ENCODE data around the gene HYDIN.

Gene HYDIN

GRCh38 chr16:71226229-71227141, 4.0 kb downstream of the HYDIN start:
- no peak overlapping the region for H3K4me3 ChIP-seq (ENCODE audit: low read length)
- no peak overlapping the region for H3K27ac ChIP-seq (ENCODE audit: low read length)
- no peaks in the 10 kb centered on the region for H3K79me2 ChIP-seq (ENCODE audit: low read length)
- H3K9ac ChIP-seq (ENCODE audit: low read length): no peak overlapping the region
- H4K20me1 ChIP-seq (ENCODE audit: insufficient read depth, low read length): no peaks in the 10 kb centered on the region
- H3K36me3 ChIP-seq (replicated peaks; ENCODE audit: low read depth, low read length): no peaks in the 10 kb centered on the region
- peaks cover 16% of the 10 kb centered on the region; the same call in 1 of the 2 replicates for H3K9me3 ChIP-seq (ENCODE audit: insufficient read depth, low read length)
- H3K4me2 ChIP-seq (ENCODE audit: low read length): no peak overlapping the region
- H3K27me3 ChIP-seq (ENCODE audit: low read depth, low read length): no peaks in the 10 kb centered on the region
- no peaks in the 10 kb centered on the region for H3K4me1 ChIP-seq (ENCODE audit: low read length)
- TF ChIP-seq CTCF (IDR thresholded peaks at IDR 0.05; ENCODE audit: low read depth, low read length) (no peak), EZH2phosphoT487 (IDR thresholded peaks at IDR 0.05; ENCODE audit: low read depth) (no peak)
- H2AFZ ChIP-seq (ENCODE audit: low read depth, low read length): no peak overlapping the region

- TF ChIP-seq CTCF (IDR thresholded peaks at IDR 0.05; ENCODE audit: low read depth, low read length) (no peak), EZH2phosphoT487 (IDR thresholded peaks at IDR 0.05; ENCODE audit: low read depth) (no peak)
- peaks cover 16% of the 10 kb centered on the region; the same call in 1 of the 2 replicates for H3K9me3 ChIP-seq (ENCODE audit: insufficient read depth, low read length)
- no peak overlapping the region for H3K4me3 ChIP-seq (ENCODE audit: low read length)
- no peak overlapping the region for H2AFZ ChIP-seq (ENCODE audit: low read depth, low read length)
- no peak overlapping the region for H3K4me2 ChIP-seq (ENCODE audit: low read length)
- H3K27me3 ChIP-seq (ENCODE audit: low read depth, low read length): 0 out of 2 replicates have a peak, but pooled peaks cover under 1% of the 10 kb centered on the region
- no peaks in the 10 kb centered on the region for H3K4me1 ChIP-seq (ENCODE audit: low read length)
- no peaks in the 10 kb centered on the region for H4K20me1 ChIP-seq (ENCODE audit: insufficient read depth, low read length)
- H3K27ac ChIP-seq (ENCODE audit: low read length): no peak overlapping the region
- no peaks in the 10 kb centered on the region for H3K79me2 ChIP-seq (ENCODE audit: low read length)
- no peak overlapping the region for H3K9ac ChIP-seq (ENCODE audit: low read length)
- no peaks in the 10 kb centered on the region for H3K36me3 ChIP-seq (replicated peaks; ENCODE audit: low read depth, low read length)
Measured at GRCh38 chr16:71225145-71225544, 5.4 kb downstream of the HYDIN start.

GRCh38 chr16:71218306-71218963, 12.1 kb downstream of the HYDIN start:
- Histone ChIP-seq H3K9me3 (ENCODE audit: insufficient read depth, low read length) (no peaks in the 10 kb centered on the region), H3K79me2 (ENCODE audit: low read length) (no peaks in the 10 kb centered on the region), H3K36me3 (replicated peaks; ENCODE audit: low read depth, low read length) (no peaks in the 10 kb centered on the region), H3K4me3 (ENCODE audit: low read length) (no peak overlapping the region), H3K4me2 (ENCODE audit: low read length) (no peak overlapping the region), H4K20me1 (ENCODE audit: insufficient read depth, low read length) (no peaks in the 10 kb centered on the region), H3K27me3 (ENCODE audit: low read depth, low read length) (peaks cover 16% of the 10 kb centered on the region; the same call in 1 of the 2 replicates), H3K9ac (ENCODE audit: low read length) (no peak overlapping the region), H3K4me1 (ENCODE audit: low read length) (no peaks in the 10 kb centered on the region), H3K27ac (ENCODE audit: low read length) (no peak overlapping the region), H2AFZ (ENCODE audit: low read depth, low read length) (no peak overlapping the region)
- no peak for TF ChIP-seq EZH2phosphoT487 (IDR thresholded peaks at IDR 0.05; ENCODE audit: low read depth)
- TF ChIP-seq CTCF (IDR thresholded peaks at IDR 0.05; ENCODE audit: low read depth, low read length): no peak

- Histone ChIP-seq H4K20me1 (ENCODE audit: insufficient read depth, low read length) (no peaks in the 10 kb centered on the region), H3K27ac (ENCODE audit: low read length) (no peak overlapping the region), H3K27me3 (ENCODE audit: low read depth, low read length) (peaks cover 25% of the 10 kb centered on the region), H3K9me3 (ENCODE audit: insufficient read depth, low read length) (no peaks in the 10 kb centered on the region), H2AFZ (ENCODE audit: low read depth, low read length) (no peak overlapping the region), H3K79me2 (ENCODE audit: low read length) (no peaks in the 10 kb centered on the region), H3K36me3 (replicated peaks; ENCODE audit: low read depth, low read length) (no peaks in the 10 kb centered on the region), H3K4me2 (ENCODE audit: low read length) (no peak overlapping the region), H3K9ac (ENCODE audit: low read length) (no peak overlapping the region), H3K4me1 (ENCODE audit: low read length) (no peaks in the 10 kb centered on the region), H3K4me3 (ENCODE audit: low read length) (no peak overlapping the region)
- TF ChIP-seq EZH2phosphoT487 (IDR thresholded peaks at IDR 0.05; ENCODE audit: low read depth) (no peak), CTCF (IDR thresholded peaks at IDR 0.05; ENCODE audit: low read depth, low read length) (no peak)
Measured at GRCh38 chr16:71217506-71217905, 13.0 kb downstream of the HYDIN start.

Measured in OCI-LY3 (cell line).